Psoas muscle (tissue), 8 donors: ENCODE results near the gene ZBTB42. TPM values are rescaled to one million over a fixed set of nuclear protein-coding genes. Genes with fewer than 3 reads are reported as not detected.
A peak's percentile ranks its signal among the peaks of the same experiment; 100 is the strongest.

Experiments used
- ATAC-seq, 4 donors: fragments of 200-7000 bp; cut with Tn5 transposase; one replicate each; pipeline ENCODE4 v1.9.1; 2020; ENCODE audit warnings: moderate library complexity in 3 of 4, mild to moderate bottlenecking in 2 of 4
- DNase-seq, 2 donors: peaks; one replicate each; pipeline ENCODE4 v3.0.0-alpha.2; 2020
- H3K27ac ChIP-seq: fragments of 200-600 bp; one replicate; pipeline ENCODE4 v1.8.0; 2022
- H3K27me3 ChIP-seq, 3 donors: fragments of 200-600 bp in 1 of 3; one replicate each; pipeline versions ENCODE4 v1.6.1 to v1.8.0; 2013 to 2022; ENCODE audit warnings: low read length in 2 of 3, mild to moderate bottlenecking in 2 of 3, moderate library complexity in 1 of 3; ENCODE audit not compliant: insufficient read depth in 3 of 3
- H3K36me3 ChIP-seq, 2 donors: fragments of 200-600 bp in 1 of 2; one replicate each; pipeline versions ENCODE4 v1.6.1 to v1.8.0; 2013 to 2022; ENCODE audit warnings: low read depth in 1 of 2, mild to moderate bottlenecking in 1 of 2, moderate library complexity in 1 of 2; ENCODE audit not compliant: insufficient read depth in 1 of 2
- H3K4me1 ChIP-seq: fragments of 200-600 bp; one replicate; pipeline ENCODE4 v1.8.0; 2022
- H3K4me3 ChIP-seq: fragments of 200-600 bp; one replicate; pipeline ENCODE4 v1.8.0; 2022; ENCODE audit warnings: mild to moderate bottlenecking
- H3K9me3 ChIP-seq: fragments of 200-600 bp; one replicate; pipeline ENCODE4 v1.8.0; 2022
- WGBS, 3 donors: extraction: QIAGEN DNeasy Blood & Tissue Kit; methylation state at CpG; one replicate each; pipeline versions ENCODE4 v1.1.6 to v1.1.7; 2013; 5-methylcytosine and 5-hydroxymethylcytosine counted together
- intact Hi-C, 2 donors: fragments of 100-400 bp; cut with DNase I; formaldehyde crosslinking; loops; one replicate each; pipeline versions ENCODE4 v1.11.0 to v1.14.2; 2022
- polyA plus RNA-seq, 3 donors: library from polyadenylated mRNA; stranded (reverse); fragments of 200-250 nt; gene quantifications; one replicate each; pipeline ENCODE4 v1.2.3, GENCODE V29; 2013
- total RNA-seq, 4 donors: library from RNA; stranded (reverse); fragmentation: NEBNext Ultra II Directional in 2 of 4; extraction: Animal tissue kit (Norgen Biotek cat#: 25700) in 2 of 4; gene quantifications; one replicate each; pipeline versions ENCODE4 v1.2.1 to v1.2.4, GENCODE V29; 2021 to 2023
- TF ChIP-seq, protein P1 (sequence below): fragments of 200-600 bp; IDR thresholded peaks from one replicate; pipeline ENCODE4 v1.8.0; 2022; ENCODE audit warnings: antibody characterized with exemption
- donor health status: healthy with polysubstance abuse.
- donor health status: DM: no; HTN: no; CAD: no; lungs with moderate emphysema.
- donor health status: Bipolar disorder and iron deficiency.
- donor health status: healthy.
- donor health status: DM: yes; HTN: yes; CAD: no.
- donor health status: DM: no; HTN: no; CAD: no.
- donor health status: DM: no; HTN: no; CAD: no.
- donor health status: DM: yes; HTN: yes; CAD: no.

ZBTB42 gene
- total and polyA plus RNA-seq, 7 donors: 4.2 to 7.4 (median 6.2) TPM

DNA sequence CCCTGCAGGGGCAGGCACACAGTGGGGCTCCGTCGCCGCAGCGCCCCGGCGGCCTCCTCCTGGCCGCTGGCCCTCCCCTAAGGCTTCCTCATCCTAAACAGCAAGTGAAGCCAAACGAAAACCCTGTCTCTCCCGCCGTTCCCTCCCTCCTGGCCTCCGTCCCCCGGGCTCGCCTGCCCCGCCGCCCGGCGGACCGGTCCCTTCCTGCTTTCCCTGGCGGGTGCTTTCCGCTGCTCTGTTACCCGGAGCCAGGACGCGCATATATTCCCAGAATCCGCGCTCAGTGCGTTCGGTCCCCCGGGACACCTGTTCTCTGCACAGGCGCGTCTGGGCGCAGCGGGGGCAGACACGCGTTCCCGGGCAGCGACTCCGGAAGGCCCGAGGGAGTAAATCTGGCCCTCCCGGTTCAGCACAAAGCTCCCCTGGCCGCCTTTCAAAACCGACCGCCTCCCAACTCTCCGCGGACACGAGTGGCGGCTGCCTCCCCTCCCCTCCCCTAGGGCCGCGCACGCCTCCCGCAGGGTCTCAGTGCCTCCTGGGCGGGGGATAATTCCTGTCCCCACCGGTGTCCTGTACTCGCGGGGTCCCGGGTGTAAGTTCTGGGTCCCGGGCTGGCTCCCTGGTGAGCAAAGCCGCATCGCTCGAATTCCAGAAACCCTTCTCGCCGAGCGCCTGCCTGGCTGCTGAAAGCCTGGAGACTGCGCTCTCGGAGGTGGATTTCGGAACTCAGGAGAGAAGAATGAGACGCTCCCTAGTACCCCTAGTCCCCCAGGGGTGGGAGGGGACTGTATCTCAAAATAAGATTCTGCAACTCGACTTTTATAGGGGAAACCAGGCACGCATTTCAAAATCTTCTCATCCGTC lies 42.8 kb downstream of the ZBTB42 start:
- DNase-seq (no peak), ATAC-seq (peak; percentile 43 to 83 (median 66))
- H3K36me3 ChIP-seq: no peaks in the 10 kb centered on the region
- H3K27ac ChIP-seq: no peak overlapping the region
- H3K4me1 ChIP-seq: peaks cover 7% of the 10 kb centered on the region
- peaks cover 0 to 59% (median 8%) of the 10 kb centered on the region in 3 donors for H3K27me3 ChIP-seq
- 1% methylated on average over 64 to 69 of the region's 69 CpGs for WGBS, 3 donors
- TF ChIP-seq, protein P1, sequence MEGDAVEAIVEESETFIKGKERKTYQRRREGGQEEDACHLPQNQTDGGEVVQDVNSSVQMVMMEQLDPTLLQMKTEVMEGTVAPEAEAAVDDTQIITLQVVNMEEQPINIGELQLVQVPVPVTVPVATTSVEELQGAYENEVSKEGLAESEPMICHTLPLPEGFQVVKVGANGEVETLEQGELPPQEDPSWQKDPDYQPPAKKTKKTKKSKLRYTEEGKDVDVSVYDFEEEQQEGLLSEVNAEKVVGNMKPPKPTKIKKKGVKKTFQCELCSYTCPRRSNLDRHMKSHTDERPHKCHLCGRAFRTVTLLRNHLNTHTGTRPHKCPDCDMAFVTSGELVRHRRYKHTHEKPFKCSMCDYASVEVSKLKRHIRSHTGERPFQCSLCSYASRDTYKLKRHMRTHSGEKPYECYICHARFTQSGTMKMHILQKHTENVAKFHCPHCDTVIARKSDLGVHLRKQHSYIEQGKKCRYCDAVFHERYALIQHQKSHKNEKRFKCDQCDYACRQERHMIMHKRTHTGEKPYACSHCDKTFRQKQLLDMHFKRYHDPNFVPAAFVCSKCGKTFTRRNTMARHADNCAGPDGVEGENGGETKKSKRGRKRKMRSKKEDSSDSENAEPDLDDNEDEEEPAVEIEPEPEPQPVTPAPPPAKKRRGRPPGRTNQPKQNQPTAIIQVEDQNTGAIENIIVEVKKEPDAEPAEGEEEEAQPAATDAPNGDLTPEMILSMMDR: no peak
- intact Hi-C loops: no loop called here
- H3K9me3 ChIP-seq: no peaks in the 10 kb centered on the region
- peak overlapping the region; percentile 62 for H3K4me3 ChIP-seq

DNA sequence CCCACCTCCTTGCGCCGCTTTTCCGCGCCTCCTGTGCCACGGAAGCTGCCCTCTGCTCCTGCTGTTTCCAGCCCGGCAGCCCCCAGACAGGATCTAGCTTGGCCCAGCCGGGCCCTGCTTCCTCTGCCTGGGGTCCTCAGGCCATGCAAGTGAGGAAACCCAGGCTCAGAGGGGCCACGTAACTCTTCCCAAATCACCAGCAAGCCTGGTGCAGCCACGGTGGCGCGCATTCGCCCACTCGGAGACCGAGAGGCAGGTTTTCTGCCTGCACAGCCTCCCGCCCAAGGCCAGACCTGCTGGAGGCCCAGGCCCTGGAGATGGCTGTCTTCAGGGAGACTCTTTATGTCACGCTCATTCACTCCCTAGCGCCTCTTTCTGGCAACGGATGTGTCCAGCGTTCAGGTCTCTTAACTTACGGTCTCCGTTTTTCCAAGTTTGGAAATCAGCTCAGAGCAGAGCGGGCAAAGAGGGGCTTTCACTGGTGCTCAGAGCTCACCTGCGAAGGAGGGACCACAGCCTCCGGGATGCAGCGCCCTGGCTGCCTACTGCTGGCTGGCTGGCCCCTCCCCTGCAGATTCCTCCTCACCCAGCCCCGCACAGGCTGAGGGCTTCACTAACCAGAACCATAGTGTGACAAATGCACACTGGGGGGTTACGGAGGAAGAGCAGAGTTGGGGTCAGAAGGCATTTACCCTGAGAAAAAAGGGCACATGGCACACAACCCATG lies 43.6 kb downstream of the ZBTB42 start:
- peak in 2 of 4 donors; percentile 13 to 21 for ATAC-seq
- intact Hi-C loops: no loop called here
- Histone ChIP-seq H3K4me3 (peak overlapping the region; percentile 62), H3K36me3 (no peaks in the 10 kb centered on the region), H3K27ac (no peak overlapping the region), H3K9me3 (no peaks in the 10 kb centered on the region), H3K4me1 (peaks cover 7% of the 10 kb centered on the region), H3K27me3 (peaks cover 0 to 59% (median 8%) of the 10 kb centered on the region in 3 donors)
- TF ChIP-seq, protein P1: no peak
- DNase-seq: no peak
- WGBS, 3 donors: 15 to 21% (median 19%) methylated on average over 27 of the region's 27 CpGs

DNA sequence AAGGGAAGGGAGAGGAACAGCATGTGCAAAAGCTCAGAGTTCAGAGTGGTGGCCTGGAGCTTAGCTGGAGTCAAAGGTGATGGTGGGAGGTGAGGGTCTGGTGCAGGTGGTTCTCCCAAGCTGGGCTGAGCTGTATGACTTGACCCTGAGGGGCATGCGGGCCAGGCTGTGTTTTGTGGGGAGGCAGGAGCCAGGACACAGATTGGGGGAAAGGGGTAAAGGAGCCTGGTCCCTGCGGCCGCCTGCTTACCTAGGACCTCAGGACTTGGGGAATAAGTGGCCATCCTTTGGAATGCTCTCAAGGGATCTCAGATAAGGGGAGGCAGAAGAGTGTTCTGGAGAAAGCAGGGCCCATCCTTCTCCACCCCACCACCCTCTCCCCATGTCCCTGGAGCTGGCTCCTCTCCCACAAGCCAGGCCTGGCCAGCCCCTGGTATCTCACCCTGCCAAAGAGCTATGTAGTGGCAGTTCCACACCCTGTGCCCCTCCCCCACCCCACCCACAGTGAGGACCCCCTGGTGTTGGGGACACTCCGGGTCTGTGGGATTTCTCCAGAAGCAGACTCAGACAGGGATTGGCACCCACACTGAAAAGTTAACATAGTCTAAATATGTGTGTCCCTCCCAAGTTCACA lies 44.2 kb downstream of the ZBTB42 start:
- H3K4me3 ChIP-seq: no peak overlapping the region
- 88 to 96% (median 95%) methylated on average over 4 of the region's 4 CpGs for WGBS, 3 donors
- intact Hi-C loops: no loop called here
- H3K9me3 ChIP-seq: no peaks in the 10 kb centered on the region
- no peak overlapping the region for H3K27ac ChIP-seq
- TF ChIP-seq, protein P1: no peak
- peaks cover 7% of the 10 kb centered on the region for H3K4me1 ChIP-seq
- peaks cover 0 to 59% (median 8%) of the 10 kb centered on the region in 3 donors for H3K27me3 ChIP-seq
- H3K36me3 ChIP-seq: no peaks in the 10 kb centered on the region
- ATAC-seq (no peak), DNase-seq (no peak)

DNA sequence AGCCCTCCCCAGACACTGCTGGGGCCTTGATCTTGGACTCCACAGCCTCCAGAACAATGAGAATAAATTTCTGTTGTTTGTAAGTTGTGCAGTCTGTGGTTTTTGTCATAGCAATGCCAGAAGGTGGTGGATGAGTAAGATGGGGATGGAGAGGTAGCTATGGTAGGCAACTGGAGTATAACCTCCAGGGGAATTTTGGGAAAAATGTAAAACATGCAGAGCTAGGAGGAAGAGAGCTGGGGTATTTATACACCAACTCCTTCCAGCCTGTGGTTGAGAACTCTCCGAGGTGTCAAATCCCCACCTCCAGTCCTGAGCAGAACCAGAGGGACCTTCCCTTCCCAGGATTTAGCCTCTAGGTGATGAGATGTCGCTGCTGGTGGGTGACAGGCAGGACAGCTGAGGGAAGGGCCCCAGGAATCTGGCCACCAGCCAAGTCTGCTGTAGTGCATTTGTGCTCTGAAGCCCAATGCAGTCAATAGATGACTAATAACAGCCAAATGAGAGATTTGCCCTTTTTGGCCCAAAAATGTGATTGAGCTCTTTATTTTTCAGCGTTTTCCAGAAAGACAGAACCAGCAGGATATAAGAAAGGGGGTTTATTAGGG lies 45.0 kb downstream of the ZBTB42 start:
- peaks cover 0 to 57% (median 8%) of the 10 kb centered on the region in 3 donors for H3K27me3 ChIP-seq
- H3K9me3 ChIP-seq: no peaks in the 10 kb centered on the region
- no peak overlapping the region for H3K4me3 ChIP-seq
- ATAC-seq (no peak), DNase-seq (no peak)
- TF ChIP-seq, protein P1: no peak
- intact Hi-C loops: no loop called here
- WGBS, 3 donors: 63 to 66% (median 63%) methylated on average over 3 of the region's 3 CpGs
- H3K27ac ChIP-seq: no peak overlapping the region
- H3K4me1 ChIP-seq: peaks cover 7% of the 10 kb centered on the region
- no peaks in the 10 kb centered on the region for H3K36me3 ChIP-seq
